ENCODE measurements around the gene RALB. TPM values are rescaled to one million over a fixed set of nuclear protein-coding genes. Genes with fewer than 3 reads are reported as not detected.
"Not testable (repeated sequence)": the region's sequence is repeated elsewhere in the genome, so short reads cannot be mapped to it uniquely, and the experiment has no call there.

Gene RALB
- total RNA-seq, 2 experiments from 2014 or later = 52.5 to 52.9 TPM

DNA sequence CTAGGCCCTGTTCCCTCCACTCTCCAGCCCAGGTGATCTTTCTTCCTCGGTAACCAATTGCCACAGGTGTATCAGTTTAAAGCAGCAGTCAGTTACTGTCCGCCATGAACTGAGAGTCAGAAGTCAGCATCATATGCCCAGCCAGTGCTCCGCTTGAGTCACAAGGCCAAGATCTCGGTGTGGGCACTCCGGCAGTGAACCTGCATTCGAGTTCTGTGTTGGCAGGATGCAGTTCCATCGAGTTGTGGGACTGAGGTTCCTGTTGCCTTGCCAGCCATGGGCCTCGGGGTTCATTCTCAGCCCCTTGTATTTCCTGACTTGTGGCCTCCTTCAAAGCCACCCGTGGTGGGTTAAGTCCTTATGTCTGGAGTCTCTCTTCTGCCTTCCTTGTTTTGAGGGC lies 26.3 kb upstream of the RALB start:
- DNase-seq = no peak
- H3K36me3 Mint-ChIP-seq = peaks cover 18% of the 10 kb centered on the region
- intact Hi-C loops (cut with micrococcal nuclease) = no loop called here
- ChIA-PET POLR2A (interaction anchor here (1.8 kb wide), 1 partner anchor 26 kb away, joined by 4 read pairs; the partner anchor contains the start of gene RALB), CTCF (no interaction called here)
- no peaks in the 10 kb centered on the region for H3K27me3 Mint-ChIP-seq
- H3K4me3 Mint-ChIP-seq = no peak overlapping the region
- peaks cover 65% of the 10 kb centered on the region for H3K4me1 Mint-ChIP-seq (ENCODE audit: low read depth)
- H3K27ac Mint-ChIP-seq = no peak overlapping the region
- H3K9me3 Mint-ChIP-seq = peaks cover 6% of the 10 kb centered on the region

DNA sequence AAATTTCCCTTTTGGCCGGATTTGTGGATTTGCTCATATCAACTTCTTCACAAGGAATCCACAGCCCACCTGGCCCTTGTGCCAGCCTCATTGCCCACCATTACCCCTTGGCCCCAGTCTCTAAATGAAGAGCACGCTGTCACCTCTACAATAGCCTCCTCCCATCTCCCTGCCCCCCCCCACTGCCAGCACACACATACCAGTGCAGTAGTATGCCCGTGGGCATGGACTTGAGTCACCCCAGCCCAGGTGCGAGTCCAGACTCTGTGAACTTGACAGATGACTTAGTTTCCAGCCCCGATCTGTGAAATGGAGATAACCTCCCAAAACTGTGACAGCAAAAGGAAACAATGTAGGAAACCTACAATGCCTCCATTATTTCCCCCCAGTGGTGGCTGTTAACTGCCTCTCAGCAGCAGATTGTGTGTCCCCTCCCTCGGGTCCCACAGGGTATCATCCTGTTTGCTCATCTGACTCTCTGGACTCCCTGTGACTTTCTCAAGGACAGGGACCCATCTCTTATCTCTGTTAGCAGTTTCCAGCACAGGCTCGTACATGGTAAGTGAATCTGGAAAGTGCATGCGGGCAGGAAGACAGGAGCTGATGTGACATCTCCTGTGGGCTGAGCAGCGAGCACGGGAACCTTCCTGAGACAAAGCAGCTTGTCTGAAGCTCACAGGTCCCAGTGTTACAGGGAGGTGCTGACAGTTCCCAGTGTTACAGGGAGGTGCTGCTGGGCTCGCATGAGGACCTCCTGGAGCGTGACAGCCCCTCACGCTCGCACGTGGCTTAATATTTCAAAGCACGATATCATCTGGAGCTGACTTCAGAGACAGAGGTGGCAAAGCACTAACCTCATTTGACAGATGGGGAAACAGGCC lies 25.3 kb upstream of the RALB start:
- no peak overlapping the region for H3K4me3 Mint-ChIP-seq
- peaks cover 55% of the 10 kb centered on the region for H3K4me1 Mint-ChIP-seq (ENCODE audit: low read depth)
- DNase-seq = peak; percentile 61
- POLR2A ChIA-PET = no interaction called here
- intact Hi-C loops (cut with micrococcal nuclease) = no loop called here
- H3K27ac Mint-ChIP-seq = no peak overlapping the region
- CTCF ChIA-PET = interaction anchor here (1.4 to 2.2 kb wide), 2 partner anchors 86 to 453 kb away, joined by 3 to 14 read pairs; no protein-coding TSS in a partner anchor
- H3K27me3 Mint-ChIP-seq = no peaks in the 10 kb centered on the region
- H3K36me3 Mint-ChIP-seq = peaks cover 8% of the 10 kb centered on the region
- peaks cover 1% of the 10 kb centered on the region for H3K9me3 Mint-ChIP-seq

DNA sequence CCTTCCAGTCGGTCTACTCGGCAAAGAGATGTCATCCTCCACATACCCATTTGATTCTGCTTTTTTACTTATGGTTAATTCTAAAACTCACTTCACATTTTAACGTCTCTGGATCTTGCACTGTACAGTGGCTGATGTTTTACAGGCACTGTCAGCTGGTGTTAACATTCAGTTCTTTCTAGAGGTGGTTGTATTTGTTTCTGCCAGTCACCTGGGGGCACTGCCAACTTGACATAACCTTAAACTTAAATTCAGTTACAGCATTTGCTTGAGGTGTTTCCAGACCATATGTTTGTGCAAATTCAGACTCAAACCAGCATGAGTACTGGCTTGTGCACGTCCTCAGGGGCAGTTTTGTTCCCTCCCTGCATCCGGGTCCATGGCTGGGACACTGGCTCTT lies 24.1 kb upstream of the RALB start:
- CTCF ChIA-PET = interaction anchor here (1.4 to 2.2 kb wide), 2 partner anchors 84 to 452 kb away, joined by 3 to 14 read pairs; no protein-coding TSS in a partner anchor
- peak overlapping the region; percentile 18 for H3K27ac Mint-ChIP-seq
- POLR2A ChIA-PET = no interaction called here
- no peaks in the 10 kb centered on the region for H3K9me3 Mint-ChIP-seq
- DNase-seq = no peak
- no peak overlapping the region for H3K4me3 Mint-ChIP-seq
- H3K4me1 Mint-ChIP-seq (ENCODE audit: low read depth) = peaks cover 59% of the 10 kb centered on the region
- H3K36me3 Mint-ChIP-seq = peaks cover 4% of the 10 kb centered on the region
- intact Hi-C loops (cut with micrococcal nuclease) = loop anchor here (1.0 kb wide), 1 partner anchor 85 kb away; no protein-coding TSS in a partner anchor
- H3K27me3 Mint-ChIP-seq = no peaks in the 10 kb centered on the region

DNA sequence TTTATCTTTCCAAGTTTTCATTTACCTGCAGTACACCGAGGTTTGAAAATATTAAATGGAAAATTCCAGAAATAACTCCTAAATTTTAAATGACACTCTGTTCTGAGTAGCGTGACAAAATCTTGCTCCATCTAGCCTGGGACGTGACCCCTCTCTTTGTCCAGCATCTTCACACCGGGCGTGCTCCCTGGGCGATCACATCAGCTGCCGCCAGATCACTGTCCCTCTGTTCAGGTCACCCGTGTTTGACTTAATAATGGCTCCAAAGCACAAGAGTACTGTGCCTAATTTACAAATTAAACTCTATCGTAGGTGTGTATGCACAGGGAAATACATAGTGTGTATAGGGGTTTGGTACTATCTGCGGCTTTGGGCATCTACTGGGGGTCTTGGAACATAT lies 23.3 kb upstream of the RALB start:
- H3K27me3 Mint-ChIP-seq = no peaks in the 10 kb centered on the region
- H3K36me3 Mint-ChIP-seq = peaks cover 4% of the 10 kb centered on the region
- H3K9me3 Mint-ChIP-seq = no peaks in the 10 kb centered on the region
- H3K4me3 Mint-ChIP-seq = no peak overlapping the region
- DNase-seq = no peak
- CTCF ChIA-PET = interaction anchor here (0.8 to 2.2 kb wide), 2 partner anchors 23 to 84 kb away, joined by 3 to 14 read pairs; no protein-coding TSS in a partner anchor
- intact Hi-C loops (cut with micrococcal nuclease) = no loop called here
- peaks cover 52% of the 10 kb centered on the region for H3K4me1 Mint-ChIP-seq (ENCODE audit: low read depth)
- POLR2A ChIA-PET = no interaction called here
- H3K27ac Mint-ChIP-seq = no peak overlapping the region

DNA sequence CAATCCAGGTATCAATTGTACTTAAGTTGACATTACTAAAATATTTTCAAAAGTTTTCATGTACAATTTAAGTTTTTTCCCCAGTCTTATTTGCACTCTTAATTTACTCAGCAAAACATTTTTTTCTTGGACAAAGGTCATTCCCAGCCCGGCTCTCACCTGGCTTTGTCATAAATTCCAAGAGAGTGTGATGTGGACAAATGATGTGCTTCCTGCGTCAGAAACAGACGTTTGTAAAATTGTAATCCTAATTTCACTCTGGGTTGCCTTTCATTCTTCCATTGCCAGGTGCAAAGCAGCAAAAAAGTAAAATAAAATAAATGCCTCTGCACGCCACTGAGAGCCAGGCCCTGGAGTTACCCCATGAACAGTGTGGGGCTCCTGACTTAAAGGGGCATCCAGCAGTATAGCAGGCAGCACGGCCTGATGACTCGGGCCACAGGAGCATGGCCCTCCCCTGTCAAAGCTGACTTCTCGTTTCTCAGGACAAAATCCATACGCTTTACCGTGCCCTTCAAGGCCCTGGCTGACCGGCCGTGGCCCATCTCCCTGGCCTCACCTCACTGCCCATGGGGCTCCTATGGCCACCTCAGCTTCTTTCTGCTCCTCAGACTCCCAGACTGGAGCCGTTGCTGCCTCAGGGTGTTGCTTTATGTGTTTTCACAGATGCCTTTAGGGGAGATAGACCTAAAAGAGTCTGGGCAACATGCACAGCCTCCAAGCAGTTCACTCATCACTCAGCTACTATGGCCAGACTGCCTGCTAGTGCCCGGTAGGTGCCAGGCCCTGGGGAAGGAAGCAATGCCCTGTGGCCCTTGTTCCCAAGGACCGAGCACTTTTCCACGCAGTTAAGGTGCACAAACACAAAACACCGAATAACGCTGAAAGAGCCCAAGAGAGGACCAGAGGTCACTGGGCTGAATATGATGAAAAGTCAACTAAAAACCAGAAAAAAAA lies 21.9 kb upstream of the RALB start:
- POLR2A ChIA-PET = interaction anchor here (1.4 to 4.2 kb wide), 2 partner anchors 27 to 31 kb away, joined by 7 to 16 read pairs; no protein-coding TSS in a partner anchor

DNA sequence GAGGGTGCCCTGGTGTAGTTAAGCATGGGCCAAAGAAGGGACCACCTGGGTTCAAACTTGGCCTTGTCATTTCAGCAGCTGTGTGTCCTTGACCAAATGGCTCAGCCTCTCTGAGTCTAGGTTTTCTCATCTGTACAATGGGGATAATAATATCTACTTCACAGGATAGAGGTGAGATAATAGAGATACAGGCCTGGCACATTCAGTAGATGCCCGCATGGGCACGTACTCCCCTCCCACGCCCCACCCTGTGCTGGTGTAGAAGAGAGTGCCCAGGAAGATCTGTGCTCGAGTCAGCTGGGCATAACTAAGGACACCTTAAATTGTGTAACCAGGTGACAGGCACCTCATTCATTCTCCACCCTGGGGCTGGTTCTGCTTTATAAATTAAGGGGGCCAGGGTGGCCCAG lies 21.1 kb upstream of the RALB start:
- Mint-ChIP-seq H3K4me1 (ENCODE audit: low read depth) (peaks cover 45% of the 10 kb centered on the region), H3K4me3 (peak overlapping the region; percentile 82), H3K27me3 (no peaks in the 10 kb centered on the region), H3K27ac (peak overlapping the region; percentile 96), H3K36me3 (peaks cover 4% of the 10 kb centered on the region), H3K9me3 (no peaks in the 10 kb centered on the region)
- no peak for DNase-seq
- ChIA-PET POLR2A (interaction anchor here (0.7 to 4.2 kb wide), 8 partner anchors 12 to 83 kb away, joined by 3 to 16 read pairs (median 6); partner anchors contain the start of gene RALB), CTCF (interaction anchor here (1.3 to 4.2 kb wide), 3 partner anchors 8 to 82 kb away, joined by 5 to 24 read pairs (median 13); partner anchors contain the start of gene TMEM185B)
- intact Hi-C loops (cut with micrococcal nuclease) = no loop called here

More for the DNA sequence above, 21.9 kb upstream of the RALB start:
- DNase-seq = no peak
- Mint-ChIP-seq H3K27ac (peak overlapping the region; percentile 96), H3K27me3 (no peaks in the 10 kb centered on the region), H3K9me3 (no peaks in the 10 kb centered on the region), H3K36me3 (peaks cover 4% of the 10 kb centered on the region), H3K4me1 (ENCODE audit: low read depth) (peaks cover 46% of the 10 kb centered on the region), H3K4me3 (peak overlapping the region; percentile 82)
- CTCF ChIA-PET = interaction anchor here (1.8 to 4.2 kb wide), 2 partner anchors 55 to 82 kb away, joined by 13 to 24 read pairs; no protein-coding TSS in a partner anchor
- intact Hi-C loops (cut with micrococcal nuclease) = no loop called here

DNA sequence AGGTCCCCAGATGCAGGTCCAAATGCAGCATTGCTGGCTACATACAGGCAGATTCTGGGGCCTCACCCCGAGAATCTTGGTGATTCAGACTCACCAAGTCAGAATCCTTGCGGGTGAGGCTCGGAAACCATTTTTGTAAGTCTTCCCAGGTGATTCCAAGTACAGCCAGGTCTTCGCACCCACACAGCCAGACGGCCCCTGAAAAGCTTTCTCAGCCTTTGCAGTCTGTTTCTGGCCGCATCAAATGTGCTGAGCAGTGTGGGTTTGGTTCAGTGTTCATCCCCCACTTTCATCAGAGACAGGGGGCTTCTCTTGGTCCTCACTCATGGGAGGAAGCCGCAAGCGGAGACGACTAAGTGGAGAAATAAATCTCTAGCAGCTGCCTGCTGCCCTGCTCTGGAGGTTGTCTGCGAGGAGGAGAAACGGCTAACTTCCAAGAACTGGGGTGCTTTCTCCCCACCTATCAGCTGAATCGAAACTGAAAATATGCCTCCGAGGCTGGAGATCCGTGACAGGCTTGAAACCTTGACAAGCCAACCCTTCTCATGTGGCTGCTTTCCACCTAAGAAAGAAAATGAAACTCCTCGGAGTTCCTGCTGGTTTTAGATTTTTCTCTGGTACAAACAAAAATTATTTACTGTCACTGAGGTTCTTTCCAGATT lies 20.5 kb upstream of the RALB start:
- intact Hi-C loops (cut with micrococcal nuclease) = loop anchor here (1.0 to 2.0 kb wide), 8 partner anchors 9 to 527 kb away; partner anchors contain the start of genes PTPN4, RALB and TMEM185B
- peak; percentile 85 for DNase-seq
- Mint-ChIP-seq H3K9me3 (no peaks in the 10 kb centered on the region), H3K27me3 (no peaks in the 10 kb centered on the region), H3K4me1 (ENCODE audit: low read depth) (peaks cover 40% of the 10 kb centered on the region), H3K36me3 (peaks cover 4% of the 10 kb centered on the region), H3K27ac (peak overlapping the region; percentile 96), H3K4me3 (peak overlapping the region; percentile 82)
- ChIA-PET CTCF (interaction anchor here (0.7 to 4.2 kb wide), 6 partner anchors 9 to 111 kb away, joined by 3 to 24 read pairs (median 6); partner anchors contain the start of gene TMEM185B), POLR2A (interaction anchor here (0.7 to 4.2 kb wide), 12 partner anchors 9 to 471 kb away, joined by 3 to 16 read pairs (median 4); partner anchors contain the start of genes RALB and TMEM185B)

DNA sequence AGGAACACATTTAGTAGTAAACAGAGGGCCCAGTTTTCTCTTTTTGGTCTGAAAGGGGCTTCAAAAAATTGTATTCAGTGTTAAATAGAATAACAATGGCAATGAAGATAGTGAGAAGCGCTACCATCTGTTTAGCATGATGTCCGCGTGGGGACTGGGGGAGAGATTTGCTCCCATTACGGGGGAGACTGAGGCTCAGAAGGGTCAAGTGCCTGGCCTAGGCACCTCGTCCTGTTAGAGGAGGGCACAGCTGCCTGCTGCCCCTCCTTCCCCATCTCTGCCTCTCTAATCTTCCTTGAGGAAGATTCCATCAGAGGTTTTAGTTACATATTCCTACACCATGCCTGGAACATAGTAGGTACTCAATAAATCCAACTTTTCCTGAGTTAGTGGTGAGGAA lies 19.4 kb upstream of the RALB start:
- peak overlapping the region; percentile 82 for H3K4me3 Mint-ChIP-seq
- no peak for DNase-seq
- H3K27ac Mint-ChIP-seq = peak overlapping the region; percentile 96
- intact Hi-C loops (cut with micrococcal nuclease) = loop anchor here (2.0 kb wide), 4 partner anchors 56 to 528 kb away; partner anchors contain the start of gene PTPN4
- H3K36me3 Mint-ChIP-seq = peaks cover 4% of the 10 kb centered on the region
- ChIA-PET CTCF (interaction anchor here (0.6 to 4.2 kb wide), 4 partner anchors 18 to 110 kb away, joined by 3 to 24 read pairs (median 5); no protein-coding TSS in a partner anchor), POLR2A (interaction anchor here (1.4 to 4.2 kb wide), 6 partner anchors 10 to 56 kb away, joined by 4 to 16 read pairs (median 8); partner anchors contain the start of genes RALB and TMEM185B)
- H3K27me3 Mint-ChIP-seq = no peaks in the 10 kb centered on the region
- H3K9me3 Mint-ChIP-seq = no peaks in the 10 kb centered on the region
- peaks cover 32% of the 10 kb centered on the region for H3K4me1 Mint-ChIP-seq (ENCODE audit: low read depth)

DNA sequence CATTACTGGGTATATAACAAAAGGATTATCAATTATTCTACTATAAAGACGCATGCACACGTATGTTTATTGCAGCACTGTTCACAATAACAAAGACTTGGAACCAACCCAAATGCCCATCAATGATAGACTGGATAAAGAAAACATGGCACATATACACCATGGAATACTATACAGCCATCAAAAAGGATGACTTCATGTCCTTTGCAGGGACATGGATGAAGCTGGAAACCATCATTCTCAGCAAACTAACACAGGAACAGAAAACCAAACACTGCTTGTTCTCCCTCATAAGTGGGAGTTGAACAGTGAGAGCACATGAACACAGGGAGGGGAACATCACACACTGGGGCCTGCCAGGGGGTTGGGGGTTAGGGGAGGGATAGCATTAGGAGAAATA lies 17.5 kb upstream of the RALB start:
- H3K27me3 Mint-ChIP-seq; CTCF ChIA-PET; H3K36me3 Mint-ChIP-seq; H3K4me3 Mint-ChIP-seq; POLR2A ChIA-PET; H3K9me3 Mint-ChIP-seq; intact Hi-C loops (cut with micrococcal nuclease); H3K27ac Mint-ChIP-seq; DNase-seq: not testable (repeated sequence)
- peaks cover 17% of the 10 kb centered on the region for H3K4me1 Mint-ChIP-seq (ENCODE audit: low read depth)

DNA sequence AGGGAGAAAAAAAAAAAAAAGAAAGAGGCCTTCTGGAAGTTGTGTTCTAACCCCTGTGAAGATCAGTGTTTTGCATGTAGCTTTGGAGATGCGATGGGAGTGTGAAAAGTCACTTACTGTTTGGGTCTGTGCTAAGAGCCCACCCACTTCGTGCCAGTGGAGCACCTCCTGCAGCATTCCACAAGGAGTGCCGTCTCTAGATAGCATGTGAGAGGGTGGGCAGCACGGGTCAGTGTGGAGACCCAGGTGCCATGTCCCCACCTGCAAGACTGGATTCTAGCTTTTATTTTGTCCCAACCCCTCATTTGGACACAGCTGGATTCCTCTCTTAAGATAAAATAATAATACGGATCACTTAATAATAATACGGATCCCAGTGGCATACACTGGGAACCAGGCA lies 17.0 kb upstream of the RALB start:
- no peaks in the 10 kb centered on the region for H3K9me3 Mint-ChIP-seq
- H3K4me1 Mint-ChIP-seq (ENCODE audit: low read depth) = peaks cover 13% of the 10 kb centered on the region
- no peaks in the 10 kb centered on the region for H3K27me3 Mint-ChIP-seq
- POLR2A ChIA-PET = interaction anchor here (1.3 kb wide), 1 partner anchor 17 kb away, joined by 4 read pairs; the partner anchor contains the start of gene RALB
- H3K4me3 Mint-ChIP-seq = no peak overlapping the region
- CTCF ChIA-PET = interaction anchor here (1.0 kb wide), 1 partner anchor 16 kb away, joined by 3 read pairs; no protein-coding TSS in a partner anchor
- peaks cover 2% of the 10 kb centered on the region for H3K36me3 Mint-ChIP-seq
- intact Hi-C loops (cut with micrococcal nuclease) = no loop called here
- no peak overlapping the region for H3K27ac Mint-ChIP-seq
- no peak for DNase-seq

Measured in activated CD4-positive, alpha-beta memory T cell treated with anti-CD3 and anti-CD28 coated beads for 36 hours (primary cell).